Measurements from ENCODE around the gene PITPNM1. TPM values are rescaled to one million over a fixed set of nuclear protein-coding genes. Genes with fewer than 3 reads are reported as not detected.

PITPNM1 gene
- total and polyA plus RNA-seq, 2 of the 13 experiments (the other 11 are each of a cell fraction or from before 2014, with no cell fraction given) = 8.2 to 8.5 TPM

- TF ChIP-seq E2F5 (CRISPR knock-in tag; conservative IDR thresholded peaks at IDR 0.05) (no peak), ZBTB38 (CRISPR knock-in tag; IDR thresholded peaks at IDR 0.05) (0 out of 2 replicates have a peak, but pooled peaks have one; percentile 12), ATF7-NPFF (CRISPR knock-in tag; IDR thresholded peaks at IDR 0.05; ENCODE audit: low read depth) (0 out of 2 replicates have a peak, but pooled peaks have one; percentile 34), ZBTB14 (CRISPR knock-in tag; IDR thresholded peaks at IDR 0.05) (0 out of 2 replicates have a peak, but pooled peaks have one; percentile 5), HOXA5 (CRISPR knock-in tag; IDR thresholded peaks at IDR 0.05) (0 out of 2 replicates have a peak, but pooled peaks have one; percentile 15), MXD3 (CRISPR knock-in tag; IDR thresholded peaks at IDR 0.05) (0 out of 2 replicates have a peak, but pooled peaks have one; percentile 9), ZNF713 (CRISPR knock-in tag; IDR thresholded peaks at IDR 0.05) (peak; percentile 87; the same call in 1 of the 2 replicates), MTA1 (CRISPR knock-in tag; IDR thresholded peaks at IDR 0.05; ENCODE audit: borderline replicate concordance) (no peak), KLF13 (CRISPR knock-in tag; IDR thresholded peaks at IDR 0.05) (0 out of 2 replicates have a peak, but pooled peaks have one; percentile 86), ZFP41 (CRISPR knock-in tag; IDR thresholded peaks at IDR 0.05; ENCODE audit: borderline replicate concordance) (no peak), TMF1 (CRISPR knock-in tag; IDR thresholded peaks at IDR 0.05; ENCODE audit: low read depth) (no peak), ZNF33A (CRISPR knock-in tag; IDR thresholded peaks at IDR 0.05; ENCODE audit: borderline replicate concordance) (0 out of 2 replicates have a peak, but pooled peaks have one; percentile 75), AGO2 (optimal IDR thresholded peaks at IDR 0.05; ENCODE audit: low read depth, low read length) (peak; percentile 47), RXRA (CRISPR knock-in tag; IDR thresholded peaks at IDR 0.05) (peak; percentile 57; the same call in 1 of the 2 replicates), ZNF839 (CRISPR knock-in tag; IDR thresholded peaks at IDR 0.05; ENCODE audit: borderline replicate concordance) (peak; percentile 75; the same call in 1 of the 2 replicates), MZF1 (CRISPR knock-in tag; IDR thresholded peaks at IDR 0.05; ENCODE audit: borderline replicate concordance) (0 out of 2 replicates have a peak, but pooled peaks have one; percentile 14)
Measured at GRCh38 chr11:67507242-67507863, 2.2 kb upstream of the PITPNM1 start (continued).

Data from HepG2 (cell line).